Activated CD8-positive, alpha-beta T cell treated with anti-CD3 and anti-CD28 coated beads for 36 hours (primary cell): ENCODE results near the gene SLC9A5. TPM values are rescaled to one million over a fixed set of nuclear protein-coding genes. Genes with fewer than 3 reads are reported as not detected.

Experiments used
- ATAC-seq: fragments of 200-7000 bp; cut with Tn5 transposase; one replicate; pipeline ENCODE4 v1.10.0; 2021; ENCODE audit warnings: mild to moderate bottlenecking, moderate library complexity
- CTCF ChIA-PET: fragments of 350-600 bp; sonication (Branson Sonifier 250); formaldehyde crosslinking; loops from one replicate; lab custom pipeline; 2021; ENCODE audit warnings: antibody characterized with exemption; lab: Charles Lee
- POLR2A ChIA-PET: fragments of 350-600 bp; sonication (Branson Sonifier 250); formaldehyde crosslinking; loops from one replicate; lab custom pipeline; 2021; ENCODE audit warnings: antibody characterized with exemption; lab: Charles Lee
- DNase-seq: peaks from one replicate; pipeline ENCODE4 v3.0.0-alpha.2; 2020
- H3K27ac Mint-ChIP-seq: one replicate; pipeline ENCODE4 v1.8.0; 2021; ENCODE audit warnings: mild to moderate bottlenecking, mixed read lengths
- H3K27me3 Mint-ChIP-seq: one replicate; pipeline ENCODE4 v1.8.0; 2021; ENCODE audit warnings: mixed read lengths
- H3K36me3 Mint-ChIP-seq: one replicate; pipeline ENCODE4 v1.8.0; 2021; ENCODE audit warnings: low read depth, mixed read lengths
- H3K4me1 Mint-ChIP-seq: one replicate; pipeline ENCODE4 v1.8.0; 2021; ENCODE audit warnings: low read depth, mixed read lengths
- H3K4me3 Mint-ChIP-seq: one replicate; pipeline ENCODE4 v1.8.0; 2021; ENCODE audit warnings: mild to moderate bottlenecking, moderate library complexity, mixed read lengths
- H3K9me3 Mint-ChIP-seq: one replicate; pipeline ENCODE4 v1.8.0; 2021; ENCODE audit warnings: mixed read lengths
- CTCF ChIP-seq: fragments of 200-600 bp; IDR thresholded peaks from one replicate; pipeline ENCODE4 v1.8.0; 2022; ENCODE audit warnings: antibody characterized with exemption, mild to moderate bottlenecking
- intact Hi-C: fragments of 100-400 bp; cut with micrococcal nuclease; formaldehyde crosslinking; loops from one replicate; pipeline ENCODE4 v1.10.0; 2022
- total RNA-seq, 2 experiments: library from RNA; stranded (reverse); gene quantifications; one replicate each; pipeline ENCODE4 v1.2.3, GENCODE V29; 2021

SLC9A5 gene
- total RNA-seq, 2 experiments from 2014 or later: 7.7 to 8.1 TPM

- CTCF ChIA-PET: interaction anchor here (1.2 to 1.8 kb wide), 3 partner anchors 8 to 27 kb away, joined by 3 to 5 read pairs (median 4); partner anchors contain the start of gene TMEM208
- H3K27me3 Mint-ChIP-seq: no peaks in the 10 kb centered on the region
- no peaks in the 10 kb centered on the region for H3K9me3 Mint-ChIP-seq
- no peak for ATAC-seq
- POLR2A ChIA-PET: interaction anchor here (0.6 to 2.8 kb wide), 6 partner anchors 8 to 412 kb away, joined by 3 to 10 read pairs (median 3); partner anchors contain the start of gene TMEM208
- no peak overlapping the region for H3K4me3 Mint-ChIP-seq
- no peaks in the 10 kb centered on the region for H3K4me1 Mint-ChIP-seq
- no peak for DNase-seq
- peak overlapping the region; percentile 41 for H3K27ac Mint-ChIP-seq
- no peak for TF ChIP-seq CTCF
- intact Hi-C loops: no loop called here
- H3K36me3 Mint-ChIP-seq: peaks cover 7% of the 10 kb centered on the region
Observed at GRCh38 chr16:67206129-67206837, 42.5 kb upstream of the SLC9A5 start.

GRCh38 chr16:67206838-67207248 lies 41.9 kb upstream of the SLC9A5 start:
- intact Hi-C loops: no loop called here
- no peaks in the 10 kb centered on the region for H3K9me3 Mint-ChIP-seq
- no peak overlapping the region for H3K27ac Mint-ChIP-seq
- ChIA-PET POLR2A (interaction anchor here (0.6 to 2.8 kb wide), 6 partner anchors 9 to 411 kb away, joined by 3 to 10 read pairs (median 3); partner anchors contain the start of gene TMEM208), CTCF (interaction anchor here (1.2 to 1.8 kb wide), 3 partner anchors 8 to 28 kb away, joined by 3 to 5 read pairs (median 4); partner anchors contain the start of gene TMEM208)
- no peak overlapping the region for H3K4me3 Mint-ChIP-seq
- no peak for TF ChIP-seq CTCF
- no peaks in the 10 kb centered on the region for H3K4me1 Mint-ChIP-seq
- ATAC-seq (no peak), DNase-seq (no peak)
- H3K36me3 Mint-ChIP-seq: peaks cover 7% of the 10 kb centered on the region
- H3K27me3 Mint-ChIP-seq: no peaks in the 10 kb centered on the region

- DNase-seq: no peak
Observed at GRCh38 chr16:67207249-67208091, 41.3 kb upstream of the SLC9A5 start.

GRCh38 chr16:67208154-67208896 lies 40.5 kb upstream of the SLC9A5 start:
- DNase-seq: no peak
- TF ChIP-seq CTCF: no peak
- POLR2A ChIA-PET: interaction anchor here (0.7 to 3.0 kb wide), 9 partner anchors 11 to 182 kb away, joined by 3 to 10 read pairs (median 4); partner anchors contain the start of genes E2F4 and TMEM208
- Mint-ChIP-seq H3K27ac (no peak overlapping the region), H3K9me3 (no peaks in the 10 kb centered on the region), H3K36me3 (peaks cover 2% of the 10 kb centered on the region), H3K4me1 (no peaks in the 10 kb centered on the region), H3K27me3 (no peaks in the 10 kb centered on the region), H3K4me3 (no peak overlapping the region)
- no peak for ATAC-seq
- CTCF ChIA-PET: interaction anchor here (0.7 to 1.8 kb wide), 4 partner anchors 14 to 21 kb away, joined by 3 to 5 read pairs (median 3); partner anchors contain the start of gene TMEM208
- intact Hi-C loops: no loop called here

More at GRCh38 chr16:67207249-67208091, 41.3 kb upstream of the SLC9A5 start:
- no peaks in the 10 kb centered on the region for H3K4me1 Mint-ChIP-seq
- TF ChIP-seq CTCF: no peak
- no peak overlapping the region for H3K4me3 Mint-ChIP-seq
- intact Hi-C loops: no loop called here
- POLR2A ChIA-PET: interaction anchor here (0.7 to 2.8 kb wide), 5 partner anchors 10 to 37 kb away, joined by 3 to 10 read pairs (median 4); partner anchors contain the start of gene TMEM208
- H3K36me3 Mint-ChIP-seq: peaks cover 4% of the 10 kb centered on the region
- H3K27me3 Mint-ChIP-seq: no peaks in the 10 kb centered on the region
- no peak for ATAC-seq
- no peaks in the 10 kb centered on the region for H3K9me3 Mint-ChIP-seq
- CTCF ChIA-PET: interaction anchor here (0.7 to 1.8 kb wide), 4 partner anchors 9 to 28 kb away, joined by 3 to 5 read pairs (median 4); partner anchors contain the start of gene TMEM208
- no peak overlapping the region for H3K27ac Mint-ChIP-seq
